ENCODE measurements around the gene KDM4D.
A peak's percentile ranks its signal among the peaks of the same experiment; 100 is the strongest.
"Not testable (repeated sequence)": the region's sequence is repeated elsewhere in the genome, so short reads cannot be mapped to it uniquely, and the experiment has no call there.

KDM4D gene

GRCh38 chr11:94973099-94973968 lies at the start of gene KDM4D, which contains the start of gene CWC15:
Gene KDM4D, plus strand, starts transcription at chr11:94973709. Its CDS starts 23,664 bp downstream, at chr11:94997373.
Gene CWC15, minus strand, starts transcription at chr11:94973556. Its CDS starts 1,371 bp downstream, at chr11:94972185.
- DNase-seq = peak; percentile 52

GRCh38 chr11:94924171-94924572 lies 49.3 kb upstream of the KDM4D start:
- DNase-seq = no peak

- DNase-seq = no peak
Measured at GRCh38 chr11:94924612-94925011, 48.9 kb upstream of the KDM4D start.

DNA sequence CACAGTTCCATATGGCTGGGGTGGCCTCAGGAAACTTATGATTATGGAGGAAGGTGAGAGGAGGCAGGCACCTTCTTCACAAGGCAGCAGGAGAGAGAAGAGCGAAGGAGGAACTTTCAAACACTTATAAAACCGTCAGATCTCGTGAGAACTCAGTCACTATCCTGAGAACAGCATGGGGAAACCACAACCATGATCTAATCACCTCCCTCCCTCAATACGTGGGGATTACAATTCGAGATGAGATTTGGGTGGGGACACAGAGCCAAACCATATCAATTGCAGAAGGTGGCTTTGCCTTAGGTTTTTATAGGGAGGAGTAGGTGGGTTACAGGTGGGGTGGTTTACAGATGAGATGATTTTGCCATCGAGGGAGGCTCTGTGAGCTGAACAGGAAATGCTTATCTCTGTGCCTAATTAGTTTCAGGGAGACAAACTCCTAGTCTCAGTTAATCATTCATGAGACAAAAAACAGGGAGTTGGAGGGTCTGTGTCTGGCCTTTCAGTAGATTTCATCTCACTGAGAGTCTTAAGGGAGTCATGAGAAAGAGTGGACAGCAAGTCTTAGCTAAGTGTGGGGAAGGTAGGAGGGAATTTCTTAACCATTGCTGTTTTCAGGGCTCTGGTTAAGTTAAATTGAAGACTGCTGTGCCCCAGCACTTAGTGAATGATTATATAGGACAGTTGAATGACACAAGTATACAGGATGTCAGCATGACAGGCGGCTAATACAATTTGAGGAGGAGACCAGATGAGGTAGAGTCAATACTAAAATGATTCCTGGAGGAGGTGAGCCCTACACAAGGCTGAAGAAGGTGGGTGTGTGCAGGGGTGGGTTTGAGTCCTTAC lies 47.9 kb upstream of the KDM4D start:
- no peak for DNase-seq

DNA sequence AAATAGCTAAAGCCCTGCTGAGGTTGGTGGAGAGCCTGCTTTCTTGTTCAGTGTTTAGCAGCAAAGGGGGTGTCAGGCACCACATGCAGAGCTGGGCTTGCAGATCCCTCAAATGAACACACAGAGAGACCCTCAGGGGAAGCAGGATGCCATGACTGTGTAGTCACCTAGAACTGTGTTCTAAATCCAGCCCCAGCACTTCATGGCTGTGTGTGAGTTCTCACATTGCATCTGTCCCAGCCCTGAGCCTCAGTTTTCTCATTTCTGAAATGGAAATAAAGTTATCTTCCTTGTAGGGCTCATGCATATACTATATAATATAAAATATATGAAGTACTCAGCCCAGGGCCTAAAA lies 47.3 kb upstream of the KDM4D start:
- DNase-seq = no peak

GRCh38 chr11:94926698-94927237 lies 46.7 kb upstream of the KDM4D start:
- DNase-seq = no peak

- DNase-seq = no peak
Measured at GRCh38 chr11:94928117-94928990, 45.2 kb upstream of the KDM4D start.

DNA sequence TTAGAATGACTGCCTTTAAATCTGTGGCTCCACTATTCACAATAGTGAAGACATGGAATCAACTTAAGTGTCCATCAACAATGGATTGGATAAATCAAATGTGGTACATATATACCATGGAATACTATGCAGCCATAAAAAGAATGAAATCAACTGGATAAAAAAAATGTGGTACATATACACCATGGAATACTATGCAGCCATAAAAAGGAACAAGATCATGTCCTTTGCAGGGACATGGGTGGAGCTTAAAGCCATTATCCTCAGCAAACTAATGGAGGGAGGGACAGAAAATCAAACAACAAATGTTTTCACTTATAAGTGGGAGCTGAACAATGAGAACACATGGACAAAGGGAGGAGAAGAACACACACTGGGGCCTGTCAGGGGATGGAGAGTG lies 41.4 kb upstream of the KDM4D start:
- not testable (repeated sequence) for DNase-seq

GRCh38 chr11:94932503-94932902 lies 41.0 kb upstream of the KDM4D start:
- DNase-seq = no peak

GRCh38 chr11:94933223-94934130 lies 40.0 kb upstream of the KDM4D start:
- no peak for DNase-seq

- no peak for DNase-seq
Measured at GRCh38 chr11:94934362-94934761, 39.1 kb upstream of the KDM4D start.

GRCh38 chr11:94934846-94935245 lies 38.7 kb upstream of the KDM4D start:
- no peak for DNase-seq

DNA sequence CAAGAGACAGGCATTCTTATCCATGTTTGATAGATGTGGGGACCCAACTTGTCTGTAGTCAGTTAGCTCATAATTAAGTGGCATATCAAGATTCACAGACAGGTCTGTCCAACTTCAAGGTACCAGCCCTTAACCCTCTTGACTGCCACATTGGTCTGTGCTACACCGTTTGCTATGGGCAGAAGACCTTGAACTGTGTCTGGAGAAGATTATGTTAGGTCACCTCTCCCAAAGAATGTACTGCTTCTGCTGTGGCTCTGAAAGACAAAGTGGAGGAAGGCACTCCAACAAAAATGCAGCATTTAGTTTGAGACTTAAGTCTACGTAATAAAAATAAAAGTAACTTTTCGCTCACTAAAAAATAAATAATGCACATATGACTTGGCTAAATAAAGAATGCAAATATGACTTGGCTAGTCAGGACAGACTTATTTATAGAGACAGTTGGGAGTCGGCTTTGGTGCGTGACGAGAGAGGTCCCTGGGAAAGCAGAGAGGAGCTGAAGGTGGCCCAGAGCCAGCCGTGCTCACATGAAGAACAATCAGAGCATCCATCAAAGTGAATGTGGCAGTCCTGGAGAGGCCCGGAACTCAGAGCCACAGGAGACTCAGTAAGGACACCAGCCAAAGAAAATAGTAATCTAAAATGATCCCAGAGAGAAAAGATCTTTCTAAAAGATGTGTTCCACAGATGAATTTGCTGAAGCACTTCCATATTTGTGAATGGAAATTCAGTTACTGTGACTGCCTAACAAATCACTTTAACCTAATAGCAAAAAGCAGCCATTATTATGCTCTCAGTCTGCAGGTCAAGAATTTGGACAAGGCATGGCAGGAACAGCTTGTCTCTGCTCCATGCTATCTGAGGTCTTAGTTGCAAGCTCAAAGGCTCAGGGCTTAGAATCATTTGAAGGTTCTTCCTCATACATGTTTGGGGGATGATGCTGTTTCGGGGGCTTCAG lies 35.1 kb upstream of the KDM4D start:
- no peak for DNase-seq

DNA sequence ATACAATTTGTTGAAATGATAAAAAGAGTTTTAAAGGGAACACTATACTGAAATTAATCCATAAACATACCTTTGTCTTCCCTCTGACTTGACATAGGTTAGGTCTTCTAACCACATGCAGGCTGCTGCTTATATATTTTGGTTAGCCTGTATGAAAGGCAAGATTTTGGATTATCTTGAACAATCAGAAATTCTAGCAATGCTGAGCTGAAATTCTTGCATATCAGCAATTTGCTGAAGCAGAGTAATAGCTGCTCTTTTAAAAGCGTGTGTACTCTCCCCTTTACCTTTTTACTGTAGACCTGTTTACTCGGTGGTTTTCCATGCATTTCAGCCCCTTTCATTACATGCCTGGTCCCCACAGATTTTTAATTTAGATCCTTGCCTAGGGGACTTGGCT lies 34.2 kb upstream of the KDM4D start:
- DNase-seq = no peak

GRCh38 chr11:94941131-94941530 lies 32.4 kb upstream of the KDM4D start:
- DNase-seq = no peak

DNA sequence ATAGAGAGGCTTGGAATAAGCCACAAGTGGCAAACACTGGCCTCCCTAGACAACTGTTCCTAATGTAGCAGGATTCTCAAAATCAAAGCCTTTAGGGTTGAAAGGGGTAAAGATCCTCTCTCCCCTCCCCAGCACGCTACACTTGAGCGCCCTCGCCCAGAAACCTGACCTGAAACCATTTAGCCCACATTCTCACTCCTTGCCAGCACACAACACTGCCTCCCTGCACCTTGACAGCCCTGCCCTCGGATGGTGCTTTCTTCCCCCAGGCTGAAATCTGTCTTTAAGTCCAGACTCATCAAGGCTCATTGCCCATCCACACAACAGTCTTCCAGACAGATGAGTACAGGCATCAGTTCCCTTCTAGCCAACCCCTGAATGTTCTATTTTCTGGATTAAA lies 26.7 kb upstream of the KDM4D start:
- DNase-seq = no peak

DNA sequence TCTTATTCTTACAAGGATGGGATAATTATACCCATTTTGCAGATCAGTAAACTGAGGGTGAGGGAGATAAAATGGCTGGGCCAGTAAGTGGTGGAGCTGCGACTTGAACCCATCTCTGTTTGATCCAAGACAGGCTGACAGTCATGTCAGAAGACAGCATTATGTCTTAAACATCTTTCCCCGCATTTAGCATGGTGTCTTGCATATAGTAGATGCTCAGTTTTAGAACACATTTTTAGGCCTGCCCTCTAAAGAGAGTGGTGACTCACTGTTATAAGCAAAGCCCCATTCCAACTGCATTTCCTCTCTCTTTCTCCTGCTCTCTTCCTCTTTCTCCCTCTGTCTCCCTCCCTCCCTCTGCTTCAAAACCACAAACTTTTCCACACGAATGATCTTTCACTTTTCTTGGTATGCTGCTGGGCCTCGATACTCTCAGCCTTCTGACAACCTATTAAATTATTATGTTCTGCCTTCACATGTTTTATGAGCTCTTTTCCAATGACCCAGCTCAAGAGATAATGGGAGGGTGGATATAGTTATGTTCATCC lies 25.4 kb upstream of the KDM4D start:
- DNase-seq = no peak

- no peak for DNase-seq
Measured at GRCh38 chr11:94954753-94955152, 18.8 kb upstream of the KDM4D start.

DNA sequence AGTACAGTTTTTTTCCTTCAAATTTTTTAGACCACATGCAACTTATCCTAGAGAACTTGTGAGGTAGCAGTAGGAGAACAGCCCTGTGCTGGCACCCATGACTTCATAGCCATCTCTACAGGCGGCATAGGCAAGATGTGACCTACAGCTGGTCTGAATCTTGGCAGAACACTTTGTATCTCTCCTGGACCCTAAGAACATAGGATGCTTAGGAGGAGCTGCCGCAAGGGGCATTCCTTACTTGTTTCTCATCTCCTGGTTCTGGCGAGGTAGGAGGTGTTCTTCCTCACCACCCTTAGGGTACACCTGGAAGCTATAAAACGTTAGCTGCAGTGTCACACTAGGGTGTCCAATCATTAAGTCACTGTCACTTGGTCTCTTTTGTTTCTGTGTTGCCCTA lies 16.5 kb upstream of the KDM4D start:
- DNase-seq = no peak

- DNase-seq = no peak
Measured at GRCh38 chr11:94958121-94958696, 15.3 kb upstream of the KDM4D start.

Data from NCI-H524 treated with DMSO at 0.1 percent for 48 hours (cell line).